ENCODE results near the gene ISLR2.
"Not testable (repeated sequence)": the region's sequence is repeated elsewhere in the genome, so short reads cannot be mapped to it uniquely, and the experiment has no call there.

The ISLR2 gene

DNA sequence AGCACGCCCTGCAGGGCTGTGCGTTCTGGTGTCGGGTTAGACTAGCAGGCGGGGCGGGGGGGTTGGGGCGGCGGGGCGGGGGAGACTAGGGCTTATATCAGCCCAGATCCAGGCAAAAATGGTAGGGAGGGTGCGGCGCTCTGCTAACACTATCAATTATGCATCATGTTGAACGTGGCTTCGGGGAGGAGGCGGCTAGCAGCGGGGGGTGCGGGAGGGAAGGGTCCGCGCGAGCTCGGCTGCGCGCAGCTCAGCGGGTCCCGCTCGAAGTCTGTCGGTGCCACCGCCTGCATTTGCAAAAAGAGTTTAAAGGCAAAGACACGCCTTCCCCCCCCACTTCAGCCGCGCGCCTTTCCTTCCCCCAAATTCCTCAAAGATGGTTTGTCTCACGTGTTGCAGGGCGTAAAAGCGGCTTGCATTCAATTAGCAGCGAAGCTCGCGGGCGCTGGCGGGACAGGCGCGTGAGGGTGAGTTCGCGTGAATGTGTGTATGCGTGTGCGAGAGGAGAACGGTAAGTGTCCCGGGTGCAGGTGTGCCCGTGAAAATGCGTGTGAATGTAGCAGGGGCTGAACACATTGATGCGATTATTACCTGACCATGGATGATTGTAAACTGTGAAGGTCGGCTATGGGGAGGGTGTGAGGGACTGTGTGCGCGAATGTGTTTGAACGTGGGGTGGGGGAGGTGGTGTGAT lies at the start of gene ISLR2:
Gene ISLR2, plus strand, starts transcription at position 432 of the 694 bp plus-strand sequence. CDS start 2,169 bp downstream, outside the sequence.
- DNase-seq (ENCODE audit: low read depth) = no peak

GRCh38 chr15:74082450-74082849 lies 47.9 kb upstream of the ISLR2 start, which contains the start of gene GOLGA6A:
Gene GOLGA6A, minus strand, starts transcription at chr15:74082550. Its CDS starts 41 bp downstream, at chr15:74082509.
- DNase-seq (ENCODE audit: low read depth) = not testable (repeated sequence)

GRCh38 chr15:74094567-74094966 lies 35.8 kb upstream of the ISLR2 start:
- not testable (repeated sequence) for DNase-seq (ENCODE audit: low read depth)

DNA sequence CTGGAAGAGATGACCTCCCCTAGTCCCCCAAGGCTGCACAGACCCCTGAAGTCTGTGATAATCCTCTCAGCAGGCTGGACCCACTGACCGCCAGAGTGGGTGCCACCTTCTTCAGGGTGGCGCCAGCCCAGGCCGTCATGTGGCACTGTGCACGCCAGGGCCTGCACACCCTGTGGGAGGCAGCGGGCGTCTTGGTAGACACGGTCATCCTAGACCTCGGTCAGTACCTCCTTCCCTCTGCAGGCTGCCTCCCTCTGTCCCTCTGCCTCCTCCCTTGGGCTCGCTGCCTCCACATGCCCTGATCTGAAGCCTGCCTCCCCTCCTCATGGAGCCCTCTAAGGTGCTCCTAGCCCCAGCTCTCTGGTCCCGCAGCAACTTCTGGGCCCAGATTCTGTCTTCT lies 34.8 kb upstream of the ISLR2 start:
- DNase-seq (ENCODE audit: low read depth) = not testable (repeated sequence)

- not testable (repeated sequence) for DNase-seq (ENCODE audit: low read depth)
Observed at GRCh38 chr15:74096753-74097474, 33.5 kb upstream of the ISLR2 start.

DNA sequence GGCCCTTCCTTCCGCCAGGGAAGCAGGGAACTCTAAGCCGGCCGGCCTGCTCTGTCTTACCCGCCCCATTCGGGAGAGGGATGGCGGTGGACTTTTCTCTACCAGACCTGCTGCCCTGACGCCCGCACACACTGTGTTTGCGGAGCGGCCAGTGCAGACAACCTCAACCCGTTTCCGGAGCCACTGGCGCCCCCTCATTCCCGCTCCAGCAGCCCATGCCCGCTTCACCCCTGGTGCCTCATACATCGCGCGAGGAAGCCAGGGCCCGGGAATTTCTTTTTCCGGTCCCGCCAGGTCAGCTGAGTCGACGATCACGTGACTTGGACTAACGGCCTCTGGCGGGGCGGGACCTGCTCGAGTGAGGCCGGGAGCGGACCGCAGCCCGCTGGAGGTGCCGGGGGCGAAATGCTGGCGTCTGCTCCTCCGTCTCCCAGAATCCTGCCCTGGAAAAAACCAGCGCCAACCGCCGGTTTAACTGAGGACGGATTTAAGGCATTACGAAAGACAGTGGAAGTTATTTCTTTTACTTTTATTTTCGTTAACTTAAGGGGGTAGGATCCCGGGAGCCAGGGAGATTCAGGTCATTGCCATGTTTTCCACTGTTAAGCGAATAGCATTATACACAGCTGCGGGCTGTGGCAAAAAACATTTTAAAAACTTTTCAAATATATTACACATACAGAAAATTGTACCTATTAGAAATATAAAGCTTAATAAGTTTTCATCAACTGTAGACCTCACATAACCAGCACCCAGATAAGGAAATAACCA lies 30.2 kb upstream of the ISLR2 start:
- peak; percentile 80 for DNase-seq (ENCODE audit: low read depth)

DNA sequence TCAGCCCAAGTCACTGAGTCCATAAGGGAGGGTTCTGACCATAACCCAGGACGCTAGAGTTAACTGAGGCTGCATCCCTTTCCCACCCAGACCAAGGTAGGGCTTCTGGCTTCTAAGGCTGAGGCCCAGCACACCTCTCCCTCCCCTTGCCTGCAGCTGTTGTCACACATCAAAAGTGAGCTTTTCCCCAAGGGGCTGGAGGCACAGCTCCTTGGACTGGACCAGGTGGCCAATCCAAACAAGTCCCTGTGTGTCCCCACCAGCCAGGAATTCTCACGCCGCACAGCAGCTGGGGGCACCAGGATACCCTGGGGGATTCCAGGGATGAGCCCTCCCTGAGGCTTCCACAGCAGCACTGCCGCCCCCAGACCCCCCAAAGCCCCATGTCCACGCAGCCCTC lies 22.3 kb upstream of the ISLR2 start:
- no peak for DNase-seq (ENCODE audit: low read depth)

DNA sequence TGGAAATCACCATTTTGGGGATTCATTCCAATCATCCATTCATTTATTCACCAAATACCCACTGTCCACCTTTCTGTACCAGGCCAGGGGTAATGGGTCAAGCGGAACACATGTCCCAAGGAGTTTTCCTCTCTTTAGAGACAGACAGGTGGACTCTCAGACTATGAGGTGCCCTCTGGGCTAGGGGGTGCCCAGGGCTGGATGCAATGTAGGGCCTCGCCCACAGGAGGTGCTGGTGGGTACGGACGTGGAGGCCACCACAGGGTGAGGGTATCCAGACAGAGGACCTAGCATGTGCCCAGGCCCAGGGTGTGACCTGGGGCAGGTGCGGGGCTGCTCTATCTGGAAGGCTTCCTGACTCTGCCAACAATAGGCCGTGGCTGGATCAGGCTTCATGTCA lies 21.8 kb upstream of the ISLR2 start:
- not testable (repeated sequence) for DNase-seq (ENCODE audit: low read depth)

GRCh38 chr15:74109713-74110112 lies 20.7 kb upstream of the ISLR2 start:
- DNase-seq (ENCODE audit: low read depth) = no peak

- DNase-seq (ENCODE audit: low read depth) = no peak
Observed at GRCh38 chr15:74120426-74120825, 10.0 kb upstream of the ISLR2 start.

- no peak for DNase-seq (ENCODE audit: low read depth)
Observed at GRCh38 chr15:74121039-74121438, 9.3 kb upstream of the ISLR2 start.

- DNase-seq (ENCODE audit: low read depth) = no peak
Observed at GRCh38 chr15:74121858-74122257, 8.5 kb upstream of the ISLR2 start.

DNA sequence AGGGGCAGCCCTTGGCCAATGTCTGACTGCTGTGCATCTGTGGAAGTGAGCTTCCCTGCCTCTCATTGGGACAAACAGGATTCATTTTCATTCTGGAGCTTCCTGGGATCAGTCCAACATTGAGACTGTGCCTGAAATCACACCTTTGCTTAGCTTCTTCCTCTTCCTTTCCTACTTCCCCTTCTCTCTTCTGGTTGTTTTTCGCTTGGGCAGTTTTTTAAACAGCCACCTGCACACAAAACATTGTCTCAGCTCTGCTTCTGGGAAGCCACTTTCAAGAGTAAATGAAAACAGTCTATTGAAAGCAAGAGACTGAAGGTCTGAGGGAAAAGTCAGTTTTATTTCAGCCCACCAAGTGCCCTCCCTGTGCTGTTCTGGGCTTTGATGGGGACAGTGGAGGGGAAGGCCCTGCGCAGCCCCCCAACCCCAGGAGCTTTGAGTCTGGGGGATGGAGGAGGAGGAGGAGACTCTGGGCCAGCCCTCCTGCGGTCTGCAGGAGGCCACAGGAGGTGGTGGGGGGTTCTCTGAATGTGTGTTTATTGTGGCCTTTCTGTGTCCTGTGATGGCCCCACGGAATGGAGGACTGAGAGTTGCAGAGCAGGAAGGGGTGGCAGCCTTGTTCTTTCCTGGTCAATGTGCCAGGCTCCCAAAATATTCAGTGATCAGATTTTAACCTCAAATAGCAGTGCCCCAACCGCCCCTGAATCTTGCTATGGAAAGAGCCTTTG lies 7.8 kb upstream of the ISLR2 start:
- DNase-seq (ENCODE audit: low read depth) = no peak

DNA sequence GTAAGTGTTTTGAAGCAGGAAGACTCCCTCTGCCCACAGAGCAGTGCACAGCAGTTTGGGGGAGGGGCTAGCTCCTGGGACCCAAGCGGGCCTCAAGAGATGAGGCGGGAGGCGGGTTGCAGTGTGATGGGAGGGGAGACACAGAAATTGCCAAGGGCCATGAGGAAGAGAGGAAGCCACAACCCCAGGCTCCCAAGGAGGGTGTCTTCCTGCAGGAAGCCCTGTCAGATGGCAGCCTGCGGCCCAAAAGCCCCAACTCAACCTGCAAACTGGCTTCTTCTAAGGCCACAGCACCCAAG lies 7.3 kb upstream of the ISLR2 start:
- no peak for DNase-seq (ENCODE audit: low read depth)

DNA sequence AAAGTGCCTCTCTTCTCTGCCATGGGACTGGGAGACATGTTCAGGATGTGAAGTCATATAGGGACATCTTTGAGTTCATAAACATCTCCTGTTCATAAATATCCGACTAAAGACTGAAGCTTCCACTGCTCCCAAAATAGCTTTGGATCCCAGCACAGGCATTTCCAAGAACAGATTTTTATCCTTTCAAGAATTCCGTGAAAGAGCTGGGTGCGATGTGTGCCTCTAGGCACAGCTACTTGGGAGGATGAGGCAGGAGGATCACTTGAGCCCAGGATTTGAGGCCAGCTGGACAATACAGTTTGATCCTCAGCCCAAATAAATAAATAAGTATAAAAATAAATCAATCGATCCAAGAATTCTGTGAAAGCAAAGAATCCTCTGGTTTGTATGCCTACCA lies 6.7 kb upstream of the ISLR2 start:
- no peak for DNase-seq (ENCODE audit: low read depth)

DNA sequence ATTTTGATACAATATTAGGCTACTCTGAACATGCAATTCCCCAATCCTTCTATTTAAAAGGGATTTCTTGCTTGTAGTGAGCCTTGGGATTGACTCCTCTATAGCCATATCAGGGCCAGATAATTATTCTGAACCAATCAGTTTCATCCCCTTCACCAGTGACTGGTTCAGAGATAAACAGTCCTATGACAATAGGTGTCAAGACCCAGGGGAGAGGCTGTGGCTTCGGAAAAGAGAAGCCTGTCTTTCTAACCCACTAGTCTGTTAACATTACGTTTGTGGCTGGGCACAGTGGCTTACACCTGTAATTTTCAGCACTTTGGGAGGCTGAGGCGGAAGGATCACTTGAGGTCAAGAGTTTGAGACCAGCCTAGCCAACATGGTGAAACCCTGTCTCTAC lies 6.2 kb upstream of the ISLR2 start:
- DNase-seq (ENCODE audit: low read depth) = no peak

DNA sequence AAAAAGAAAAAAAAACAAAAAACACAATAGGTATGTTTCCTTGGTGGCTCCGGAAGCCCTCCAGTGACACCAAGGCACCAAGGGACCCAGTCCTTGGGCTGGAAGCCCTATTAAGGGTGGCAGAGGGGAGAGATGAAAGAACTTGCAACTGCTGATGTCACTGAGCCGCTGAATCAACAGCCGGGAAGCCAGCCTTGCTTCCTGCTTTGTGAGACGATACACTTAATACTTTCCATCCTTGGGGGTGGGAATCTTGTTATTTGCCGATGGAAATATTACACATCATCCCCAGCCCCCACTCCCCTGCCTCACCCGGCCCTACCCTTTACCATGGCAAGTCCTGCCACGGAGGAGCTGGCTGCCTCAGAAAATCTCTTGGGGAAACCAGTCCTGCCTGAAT lies 5.6 kb upstream of the ISLR2 start:
- no peak for DNase-seq (ENCODE audit: low read depth)

DNA sequence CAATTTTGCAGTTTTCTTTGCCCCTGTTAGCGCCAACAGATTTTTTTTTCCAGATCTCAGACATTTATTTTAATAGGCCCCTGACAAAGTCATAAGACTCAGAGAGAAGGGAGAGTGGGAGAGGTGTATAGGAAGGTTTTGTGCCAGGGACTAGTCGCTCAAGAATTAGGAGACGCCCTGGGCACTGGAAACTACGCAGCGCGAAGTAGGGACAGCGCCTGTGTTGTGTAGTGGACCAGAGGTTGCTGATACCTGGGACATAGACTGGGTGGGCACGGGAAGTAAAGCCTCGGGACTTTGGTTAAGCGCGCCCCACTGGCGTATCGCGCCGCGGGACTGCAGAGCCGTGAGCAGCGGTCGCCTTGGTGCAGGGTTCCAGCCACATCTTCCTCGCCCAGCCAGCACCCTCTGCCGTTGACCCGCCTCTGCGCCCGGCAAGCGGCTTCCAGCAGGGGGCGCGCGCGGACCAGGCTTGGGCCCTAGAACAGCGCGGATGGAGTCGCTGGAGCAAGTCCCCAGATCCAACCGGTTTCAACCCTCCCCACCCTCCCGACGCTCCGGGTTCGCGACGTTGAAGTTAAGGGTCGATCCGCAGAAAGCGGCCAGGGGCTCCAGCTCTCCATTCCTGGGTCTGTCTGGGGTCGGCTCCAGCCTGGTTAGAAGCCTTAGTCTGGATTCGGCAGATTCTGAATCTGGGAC lies 3.0 kb upstream of the ISLR2 start:
- DNase-seq (ENCODE audit: low read depth) = peak; percentile 88

DNA sequence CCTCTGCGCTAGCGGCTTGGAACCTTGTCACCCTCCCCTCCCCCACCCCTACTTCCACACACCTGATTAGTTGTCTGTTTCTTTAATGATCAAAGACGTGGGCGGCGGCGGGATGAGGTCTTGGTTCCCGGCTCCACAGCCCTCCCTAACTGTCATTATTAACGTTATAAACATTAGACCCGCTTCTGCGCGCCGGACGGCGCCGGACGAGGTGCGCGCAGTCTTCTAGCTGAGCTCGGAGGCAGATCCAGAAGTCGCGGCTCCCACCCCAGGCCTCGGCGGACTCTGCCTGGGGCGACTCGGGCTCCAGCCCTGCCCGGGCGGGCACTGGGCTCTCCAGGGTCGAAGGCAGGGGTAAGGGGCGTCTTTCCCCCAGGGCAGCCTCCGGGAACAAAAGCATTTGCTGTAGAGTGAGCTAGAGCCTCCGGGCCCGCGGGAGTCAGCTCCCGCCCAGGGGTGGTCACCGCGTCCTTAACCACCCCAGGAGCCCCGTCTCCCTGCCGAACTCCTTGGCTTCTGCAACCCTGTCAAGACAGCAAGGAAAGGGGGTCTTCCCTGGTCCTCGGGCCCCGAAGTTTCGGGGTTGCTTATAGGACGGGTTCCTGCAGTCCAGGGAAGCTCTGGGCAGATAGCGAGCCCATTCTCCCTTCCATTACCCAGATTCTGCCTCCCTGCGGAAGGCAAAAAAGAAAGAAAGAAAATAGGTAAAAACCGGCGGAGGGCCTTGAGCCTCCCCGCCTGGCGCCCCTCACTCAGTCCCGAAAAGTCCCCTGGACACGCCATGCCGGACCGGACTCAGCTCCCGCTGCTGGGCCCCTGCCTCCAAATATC lies 2.2 kb upstream of the ISLR2 start:
- no peak for DNase-seq (ENCODE audit: low read depth)

DNA sequence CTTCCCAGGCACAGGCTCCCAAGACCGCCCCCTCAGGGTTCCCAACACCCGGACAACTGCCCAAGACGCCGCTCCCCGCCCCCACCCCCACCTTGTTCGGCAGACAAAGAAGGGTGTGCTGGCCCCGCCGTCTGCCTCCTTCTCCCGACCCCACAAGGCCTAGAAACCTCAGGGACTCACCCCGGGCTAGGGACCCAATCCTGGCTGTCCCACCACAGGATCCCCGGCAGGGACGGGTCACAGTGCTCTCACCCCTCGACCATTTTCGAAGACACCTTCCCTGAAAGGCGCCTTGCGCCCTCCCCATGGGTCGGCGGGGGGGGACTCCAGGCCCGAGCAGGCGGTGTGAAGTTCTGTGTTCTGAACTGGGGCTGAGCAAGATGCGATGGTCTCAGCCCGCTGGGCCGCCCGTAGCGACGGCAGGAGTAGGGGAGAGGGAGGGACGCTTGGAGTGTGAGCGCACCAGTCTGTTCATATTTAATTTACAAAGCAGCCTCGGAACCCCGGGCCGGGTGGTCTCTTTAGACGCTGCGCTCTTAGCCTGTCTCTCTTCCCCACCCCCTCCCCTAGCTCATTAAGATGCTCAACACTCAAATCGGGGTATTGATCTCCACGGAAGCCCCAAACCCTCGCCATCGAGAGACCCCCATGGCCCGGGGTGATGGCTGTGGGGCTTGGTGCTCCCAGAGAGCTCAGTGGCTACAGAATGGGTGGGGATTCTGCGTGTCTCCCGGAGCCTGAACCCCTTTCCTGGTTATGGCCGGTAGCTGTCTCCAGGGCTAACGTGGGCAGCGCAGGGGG lies 1.4 kb upstream of the ISLR2 start:
- DNase-seq (ENCODE audit: low read depth) = no peak
